PC-9 (cell line): ENCODE measurements around the gene ICE2. TPM values are rescaled to one million over a fixed set of nuclear protein-coding genes. Genes with fewer than 3 reads are reported as not detected.

Source experiments
- BruUV-seq: library from RNA; stranded (reverse); fragments of 400-500 nt; replicated peaks from 2 replicates; lab custom pipeline; 2021; lab: Mats Ljungman, UMichigan
- CTCF ChIA-PET: fragments of 300-600 bp; sonication (Branson Sonifier 250); formaldehyde crosslinking; loops from one replicate; lab custom pipeline; 2022; ENCODE audit warnings: antibody characterized with exemption; lab: Charles Lee
- POLR2A ChIA-PET: fragments of 300-600 bp; sonication (Branson Sonifier 250); formaldehyde crosslinking; loops from one replicate; lab custom pipeline; 2022; ENCODE audit warnings: antibody characterized with exemption; ENCODE audit not compliant: unreplicated experiment; lab: Charles Lee
- DNase-seq, 2 experiments: peaks; one replicate each; pipeline versions ENCODE4 v3.0.0 to v3.0.0-alpha.2; 2015 to 2022; ENCODE audit warnings: mixed read lengths in 1 of 2
- H2AFZ ChIP-seq: fragments of 200-600 bp; sonication (generic); 2 replicates; pipeline ENCODE4 v1.8.1; 2017; ENCODE audit warnings: antibody characterized with exemption
- H3F3A ChIP-seq: fragments of 200-600 bp; sonication (generic); 2 replicates; pipeline ENCODE4 v1.8.1; 2017; ENCODE audit warnings: antibody characterized with exemption, mild to moderate bottlenecking, low read depth; ENCODE audit not compliant: insufficient read depth
- H3K27ac ChIP-seq: fragments of 200-600 bp; sonication (generic); 2 replicates; pipeline ENCODE4 v1.6.1; 2016; ENCODE audit warnings: mixed run types
- H3K27me3 ChIP-seq: fragments of 200-600 bp; sonication (generic); 2 replicates; pipeline ENCODE4 v1.6.1; 2016; ENCODE audit warnings: low read depth, mixed run types; ENCODE audit not compliant: insufficient read depth
- H3K36me3 ChIP-seq: fragments of 200-600 bp; sonication (generic); 2 replicates; pipeline ENCODE4 v1.6.1; 2016; ENCODE audit warnings: low read depth, mixed run types
- H3K4me1 ChIP-seq: fragments of 200-600 bp; sonication (generic); replicated peaks from 2 replicates; pipeline ENCODE4 v1.6.1; 2016; ENCODE audit warnings: mixed run types; ENCODE audit not compliant: insufficient read depth
- H3K4me2 ChIP-seq: fragments of 200-600 bp; sonication (generic); 2 replicates; pipeline ENCODE4 v1.6.1; 2017; ENCODE audit warnings: mixed run types
- H3K4me3 ChIP-seq: fragments of 200-600 bp; sonication (generic); 2 replicates; pipeline ENCODE4 v1.6.1; 2016; ENCODE audit warnings: mixed run types
- H3K79me2 ChIP-seq: fragments of 200-600 bp; sonication (generic); 2 replicates; pipeline ENCODE4 v1.6.1; 2017; ENCODE audit warnings: low read depth, mixed run types
- H3K9me2 ChIP-seq: fragments of 200-600 bp; sonication (generic); 2 replicates; pipeline ENCODE4 v1.8.1; 2017; ENCODE audit warnings: mild to moderate bottlenecking; ENCODE audit not compliant: insufficient read depth
- H3K9me3 ChIP-seq: fragments of 200-600 bp; sonication (generic); 2 replicates; pipeline ENCODE4 v1.8.1; 2016; ENCODE audit warnings: low read depth; ENCODE audit not compliant: insufficient read depth
- H4K20me1 ChIP-seq: fragments of 200-600 bp; sonication (generic); 2 replicates; pipeline ENCODE4 v1.8.1; 2017; ENCODE audit not compliant: insufficient read depth
- EZH2 ChIP-seq: fragments of 200-600 bp; sonication (generic); IDR thresholded peaks from 2 replicates; pipeline ENCODE4 v1.8.0; 2017; ENCODE audit warnings: antibody characterized with exemption, low read depth
- intact Hi-C: fragments of 100-400 bp; cut with micrococcal nuclease; formaldehyde crosslinking; loops from one replicate; pipeline ENCODE4 v1.10.0; 2022; ENCODE audit not compliant: unreplicated experiment
- total RNA-seq: library from RNA; stranded (reverse); gene quantifications from 2 replicates; pipeline ENCODE4 v1.2.3, GENCODE V29; 2021
- TF ChIP-seq, protein P1 (sequence below): fragments of 200-600 bp; sonication (generic); conservative IDR thresholded peaks from 2 replicates; pipeline ENCODE4 v1.6.1; 2017; ENCODE audit warnings: mixed run types, antibody characterized with exemption, mild to moderate bottlenecking, moderate library complexity

Gene ICE2
- total RNA-seq, 1 experiment from 2014 or later, result 67.5 TPM

DNA sequence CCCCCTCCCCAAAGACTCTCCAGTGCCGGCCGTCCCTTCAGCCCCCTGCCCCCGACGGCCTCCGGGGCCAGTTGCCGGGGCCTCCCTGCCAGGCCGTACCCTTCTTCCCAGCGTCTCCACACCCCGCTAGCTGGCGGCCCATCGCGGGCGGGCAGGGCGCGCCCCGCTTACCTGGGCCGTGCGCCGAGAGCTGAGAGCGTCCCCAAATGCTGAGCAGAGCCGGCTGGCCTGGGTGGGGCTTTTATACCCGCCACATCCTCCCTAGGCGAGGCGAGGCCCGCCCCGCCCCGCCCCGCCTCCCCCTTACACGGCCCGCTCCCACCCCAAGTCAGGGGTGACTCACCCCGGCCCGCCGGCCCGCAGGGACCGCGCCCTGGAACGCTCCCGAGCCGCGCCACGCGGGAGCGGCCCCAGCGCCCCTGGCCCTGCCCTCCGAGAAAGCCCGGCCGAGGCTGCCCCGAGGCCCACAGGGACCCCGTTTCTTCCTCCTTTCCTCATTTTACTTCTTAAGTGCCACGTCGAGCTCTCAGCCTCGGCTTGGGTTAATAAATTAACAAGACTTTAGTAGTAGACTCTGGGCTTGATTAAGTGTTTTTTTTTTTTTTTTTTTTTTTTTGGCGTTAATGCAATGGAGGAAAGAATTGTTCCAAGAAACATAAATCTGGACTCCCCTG lies 81.0 kb downstream of the ICE2 start, which contains the start of gene ANXA2:
TSS of gene ANXA2 (minus strand) at position 215 of the 674 bp plus-strand sequence. CDS start 11,911 bp downstream, outside the sequence.
- peaks cover 36% of the 10 kb centered on the region for H3F3A ChIP-seq
- H3K27me3 ChIP-seq, result no peaks in the 10 kb centered on the region
- intact Hi-C loops, result loop anchor here (1.0 to 5.0 kb wide), 3 partner anchors 10 to 36 kb away; no protein-coding TSS in a partner anchor
- H3K4me3 ChIP-seq, result peak within 1 kb of the TSS; percentile 68
- no TSS peak for BruUV-seq
- peaks cover 41% of the 10 kb centered on the region for H3K79me2 ChIP-seq
- peak within 1 kb of the TSS; percentile 76 for H3K4me2 ChIP-seq
- H3K9me2 ChIP-seq, result no peaks in the 10 kb centered on the region
- DNase-seq, result peak; percentile 54 to 90
- POLR2A ChIA-PET, result interaction anchor here (0.5 to 1.4 kb wide), 8 partner anchors 10 to 568 kb away, joined by 4 to 49 read pairs (median 13); no protein-coding TSS in a partner anchor
- H3K27ac ChIP-seq, result peak within 1 kb of the TSS; percentile 94
- peaks cover 3% of the 10 kb centered on the region for H4K20me1 ChIP-seq
- CTCF ChIA-PET, result interaction anchor here (0.5 kb wide), 1 partner anchor 79 kb away, joined by 3 read pairs; no protein-coding TSS in a partner anchor
- 0 out of 2 replicates have a peak, but pooled peaks cover 9% of the 10 kb centered on the region for H3K36me3 ChIP-seq
- no peak within 1 kb of the TSS for H2AFZ ChIP-seq
- H3K9me3 ChIP-seq, result no peaks in the 10 kb centered on the region
- TF ChIP-seq, protein P1, sequence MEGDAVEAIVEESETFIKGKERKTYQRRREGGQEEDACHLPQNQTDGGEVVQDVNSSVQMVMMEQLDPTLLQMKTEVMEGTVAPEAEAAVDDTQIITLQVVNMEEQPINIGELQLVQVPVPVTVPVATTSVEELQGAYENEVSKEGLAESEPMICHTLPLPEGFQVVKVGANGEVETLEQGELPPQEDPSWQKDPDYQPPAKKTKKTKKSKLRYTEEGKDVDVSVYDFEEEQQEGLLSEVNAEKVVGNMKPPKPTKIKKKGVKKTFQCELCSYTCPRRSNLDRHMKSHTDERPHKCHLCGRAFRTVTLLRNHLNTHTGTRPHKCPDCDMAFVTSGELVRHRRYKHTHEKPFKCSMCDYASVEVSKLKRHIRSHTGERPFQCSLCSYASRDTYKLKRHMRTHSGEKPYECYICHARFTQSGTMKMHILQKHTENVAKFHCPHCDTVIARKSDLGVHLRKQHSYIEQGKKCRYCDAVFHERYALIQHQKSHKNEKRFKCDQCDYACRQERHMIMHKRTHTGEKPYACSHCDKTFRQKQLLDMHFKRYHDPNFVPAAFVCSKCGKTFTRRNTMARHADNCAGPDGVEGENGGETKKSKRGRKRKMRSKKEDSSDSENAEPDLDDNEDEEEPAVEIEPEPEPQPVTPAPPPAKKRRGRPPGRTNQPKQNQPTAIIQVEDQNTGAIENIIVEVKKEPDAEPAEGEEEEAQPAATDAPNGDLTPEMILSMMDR, result no peak
- no peak for TF ChIP-seq EZH2
- peaks cover 51% of the 10 kb centered on the region for H3K4me1 ChIP-seq

DNA sequence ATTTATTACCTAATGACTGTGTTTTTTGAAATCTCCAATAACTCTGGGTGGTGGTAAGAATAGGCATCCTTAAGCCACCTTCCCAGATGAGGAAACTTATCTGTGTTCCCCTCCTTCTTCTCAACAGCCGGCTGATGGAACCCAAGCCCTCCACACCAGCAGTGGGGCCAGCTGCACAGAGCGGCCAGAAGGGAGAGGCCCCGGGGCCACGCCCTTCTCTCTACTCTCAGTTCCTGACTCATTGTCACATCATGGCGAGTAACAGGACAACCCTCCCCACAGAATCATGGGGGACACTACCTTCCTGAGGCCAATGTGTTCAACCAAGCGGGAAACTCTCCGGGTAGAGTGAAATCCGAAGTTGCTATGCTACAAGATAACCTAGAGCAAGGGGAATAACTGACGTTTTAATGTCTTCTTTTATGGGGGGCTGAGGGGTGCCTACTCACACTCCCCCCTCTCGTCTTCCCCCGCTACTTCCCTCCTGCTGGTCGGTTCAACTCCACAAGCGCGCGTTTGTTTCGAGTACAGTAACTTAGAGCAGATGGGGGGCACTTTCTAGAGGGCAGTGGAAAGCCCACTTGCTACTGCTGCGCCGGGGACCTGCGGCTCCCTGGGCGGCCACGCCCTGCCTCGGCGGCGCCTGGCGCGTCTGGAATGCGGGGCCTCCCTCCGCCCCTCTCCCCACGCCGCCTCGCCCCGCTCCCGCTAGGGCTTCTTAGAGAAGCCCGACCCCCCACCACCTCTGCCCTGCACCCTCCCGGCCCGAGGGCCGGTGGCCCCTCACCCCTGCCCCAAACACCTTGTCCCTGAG lies 81.8 kb downstream of the ICE2 start:
- H4K20me1 ChIP-seq, result peaks cover 3% of the 10 kb centered on the region
- no peaks in the 10 kb centered on the region for H3K27me3 ChIP-seq
- DNase-seq, result peak in 1 of 2 experiments; percentile 79
- peaks cover 52% of the 10 kb centered on the region for H3K4me1 ChIP-seq
- H3K36me3 ChIP-seq, result 0 out of 2 replicates have a peak, but pooled peaks cover 9% of the 10 kb centered on the region
- H3K79me2 ChIP-seq, result peaks cover 46% of the 10 kb centered on the region
- peak overlapping the region; percentile 68 for H3K4me3 ChIP-seq
- H3K9me2 ChIP-seq, result no peaks in the 10 kb centered on the region
- intact Hi-C loops, result loop anchor here (5.0 kb wide), 1 partner anchor 35 kb away; no protein-coding TSS in a partner anchor
- H3K4me2 ChIP-seq, result peak overlapping the region; percentile 76
- CTCF ChIA-PET, result interaction anchor here (0.7 kb wide), 1 partner anchor 1121 kb away, joined by 3 read pairs; no protein-coding TSS in a partner anchor
- no TSS peak for BruUV-seq
- peaks cover 41% of the 10 kb centered on the region for H3F3A ChIP-seq
- TF ChIP-seq, protein P1, result no peak
- no peak for TF ChIP-seq EZH2
- POLR2A ChIA-PET, result interaction anchor here (1.1 to 1.4 kb wide), 2 partner anchors 10 to 23 kb away, joined by 6 to 49 read pairs (median 18); no protein-coding TSS in a partner anchor
- H2AFZ ChIP-seq, result no peak overlapping the region
- peak overlapping the region; percentile 94 for H3K27ac ChIP-seq
- no peaks in the 10 kb centered on the region for H3K9me3 ChIP-seq

DNA sequence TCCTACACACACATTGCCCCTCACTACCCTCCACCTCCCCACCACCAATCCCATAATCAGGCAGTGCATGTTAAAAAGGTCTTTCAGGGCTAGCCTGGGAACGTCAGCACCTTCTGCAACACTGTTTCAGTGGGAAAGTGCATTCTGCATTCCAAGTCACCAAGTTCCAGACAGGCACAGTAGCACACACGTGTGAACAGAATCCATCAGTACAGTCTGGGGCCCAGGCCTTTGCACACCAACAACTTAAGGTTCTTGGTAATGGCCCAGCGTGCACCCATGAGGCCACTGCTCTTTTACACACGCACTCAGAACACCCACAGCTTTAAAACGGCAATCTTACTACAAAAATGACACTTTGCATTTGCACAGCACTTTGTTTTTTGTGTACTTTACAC lies 82.4 kb downstream of the ICE2 start:
- Histone ChIP-seq H3K9me3 (no peaks in the 10 kb centered on the region), H3K27ac (peak overlapping the region; percentile 94), H3K9me2 (no peaks in the 10 kb centered on the region), H3K79me2 (peaks cover 52% of the 10 kb centered on the region), H3K36me3 (0 out of 2 replicates have a peak, but pooled peaks cover 9% of the 10 kb centered on the region), H4K20me1 (peaks cover 3% of the 10 kb centered on the region), H3K27me3 (no peaks in the 10 kb centered on the region), H3K4me2 (peak overlapping the region; percentile 76), H3K4me3 (peak overlapping the region; percentile 68), H2AFZ (no peak overlapping the region), H3K4me1 (peaks cover 58% of the 10 kb centered on the region), H3F3A (peaks cover 43% of the 10 kb centered on the region)
- BruUV-seq, result no TSS peak
- intact Hi-C loops, result loop anchor here (5.0 kb wide), 1 partner anchor 34 kb away; no protein-coding TSS in a partner anchor
- ChIA-PET POLR2A (interaction anchor here (1.1 kb wide), 1 partner anchor 22 kb away, joined by 6 read pairs; no protein-coding TSS in a partner anchor), CTCF (interaction anchor here (0.7 kb wide), 1 partner anchor 1121 kb away, joined by 3 read pairs; no protein-coding TSS in a partner anchor)
- DNase-seq, result no peak
- no peak for TF ChIP-seq EZH2
- TF ChIP-seq, protein P1, result no peak
